Kidney (tissue), 14 donors: Measurements from ENCODE around the gene PRKACB. TPM values are rescaled to one million over a fixed set of nuclear protein-coding genes. Genes with fewer than 3 reads are reported as not detected.

ENCODE experiments used
- DNase-seq, 5 donors: peaks; one replicate each; pipeline ENCODE4 v3.0.0-alpha.2; 2013 to 2020
- FAIRE-seq: peaks from 2 replicates; lab custom pipeline; 2012; peaks lifted over from hg19 to GRCh38; lab: Jason Lieb, UNC
- H3K27ac ChIP-seq, 2 donors: one replicate each; pipeline ENCODE4 v1.7.0; 2013; ENCODE audit warnings: low read depth in 2 of 2, low read length in 2 of 2, inconsistent platforms in 1 of 2
- H3K27me3 ChIP-seq: one replicate; pipeline ENCODE4 v1.7.1; 2013; ENCODE audit warnings: low read length, inconsistent platforms; ENCODE audit not compliant: control insufficient read depth, insufficient read depth
- H3K36me3 ChIP-seq, 3 donors: one replicate each; pipeline versions ENCODE4 v1.7.0 to v1.7.1; 2013; ENCODE audit warnings: low read length in 3 of 3, control low read depth in 1 of 3, inconsistent platforms in 1 of 3; ENCODE audit not compliant: insufficient read depth in 3 of 3, control insufficient read depth in 2 of 3
- H3K4me1 ChIP-seq, 3 donors: one replicate each; pipeline versions ENCODE4 v1.7.0 to v1.7.1; 2013; ENCODE audit warnings: low read length in 3 of 3, inconsistent platforms in 1 of 3, low read depth in 1 of 3; ENCODE audit not compliant: control insufficient read depth in 2 of 3, insufficient read depth in 2 of 3
- H3K4me3 ChIP-seq, 3 donors: one replicate each; pipeline versions ENCODE4 v1.7.0 to v1.8.1; 2013; ENCODE audit warnings: low read length in 3 of 3, control low read depth in 1 of 3, inconsistent platforms in 1 of 3
- H3K9ac ChIP-seq, 3 donors: one replicate each; pipeline versions ENCODE4 v1.7.0 to v1.7.1; 2013; ENCODE audit warnings: low read length in 3 of 3, control low read depth in 1 of 3, inconsistent platforms in 1 of 3
- H3K9me3 ChIP-seq, 3 donors: one replicate each; pipeline versions ENCODE4 v1.7.0 to v1.7.1; 2013; ENCODE audit warnings: low read length in 3 of 3, control low read depth in 1 of 3, inconsistent platforms in 1 of 3; ENCODE audit not compliant: control insufficient read depth in 2 of 3, insufficient read depth in 1 of 3
- CTCF ChIP-seq: IDR thresholded peaks from 3 replicates; pipeline ENCODE4 v1.5.1; 2012; ENCODE audit warnings: mild to moderate bottlenecking, moderate library complexity, borderline replicate concordance; ENCODE audit not compliant: insufficient read depth; ENCODE audit errors: extremely low read depth
- intact Hi-C: fragments of 100-400 bp; cut with DNase I; formaldehyde crosslinking; loops from one replicate; pipeline ENCODE4 v1.11.1; 2022
- polyA plus RNA-seq: library from polyadenylated mRNA; stranded (reverse); fragments of 350-450 nt; fragmentation: Illumina TruSeq; extraction: RNeasy Lipid Tissue Mini Kit (QIAGEN cat#74804); gene quantifications from one replicate; pipeline ENCODE4 v1.2.3, GENCODE V29; 2014; ENCODE audit warnings: low read depth, low replicate concordance; ENCODE audit not compliant: insufficient read depth
- total RNA-seq: library from RNA; stranded (reverse); fragmentation: NEBNext Ultra II Directional; extraction: Animal tissue kit (Norgen Biotek cat#: 25700); gene quantifications from one replicate; pipeline ENCODE4 v1.2.1, GENCODE V29; 2021
- donor health status: control.
- donor health status: control.
- donor health status: control.
- donor health status: control.
- donor health status: control.
- donor health status: DM: yes; HTN: yes; CAD: no.
- donor health status: Normal renal cell carcinoma (clear cell type).

Gene PRKACB
- total and polyA plus RNA-seq, 2 donors from 2014 or later = 22.4 to 52.5 TPM

- Histone ChIP-seq H3K27me3 (no peaks in the 10 kb centered on the region), H3K9me3 (peaks cover 0 to 4% (median 0%) of the 10 kb centered on the region in 3 donors), H3K4me1 (peaks cover 0 to 2% (median 0%) of the 10 kb centered on the region in 3 donors), H3K27ac (no peak overlapping the region), H3K36me3 (no peaks in the 10 kb centered on the region), H3K4me3 (no peak overlapping the region), H3K9ac (no peak overlapping the region)
- intact Hi-C loops = no loop called here
- FAIRE-seq = no peak
- no peak for TF ChIP-seq CTCF
- DNase-seq = no peak
Observed at GRCh38 chr1:84163123-84163931, 19.3 kb downstream of the PRKACB start.

GRCh38 chr1:84164161-84164560 is 20.1 kb downstream of the PRKACB start:
- no peak overlapping the region for H3K9ac ChIP-seq
- FAIRE-seq (no peak), DNase-seq (no peak)
- no peak for TF ChIP-seq CTCF
- H3K27ac ChIP-seq = no peak overlapping the region
- no peaks in the 10 kb centered on the region for H3K27me3 ChIP-seq
- H3K36me3 ChIP-seq = no peaks in the 10 kb centered on the region
- peaks cover 0 to 4% (median 0%) of the 10 kb centered on the region in 3 donors for H3K9me3 ChIP-seq
- H3K4me3 ChIP-seq = no peak overlapping the region
- intact Hi-C loops = no loop called here
- H3K4me1 ChIP-seq = peaks cover 0 to 2% (median 0%) of the 10 kb centered on the region in 3 donors

GRCh38 chr1:84164567-84165021 is 20.5 kb downstream of the PRKACB start:
- H3K9me3 ChIP-seq = peaks cover 0 to 4% (median 0%) of the 10 kb centered on the region in 3 donors
- no peak for TF ChIP-seq CTCF
- H3K27me3 ChIP-seq = no peaks in the 10 kb centered on the region
- no peak overlapping the region for H3K4me3 ChIP-seq
- intact Hi-C loops = no loop called here
- DNase-seq = no peak
- H3K36me3 ChIP-seq = no peaks in the 10 kb centered on the region
- H3K9ac ChIP-seq = no peak overlapping the region
- H3K4me1 ChIP-seq = peaks cover 0 to 2% (median 0%) of the 10 kb centered on the region in 3 donors
- H3K27ac ChIP-seq = no peak overlapping the region
- no peak for FAIRE-seq
